HG03196 (cell line): ENCODE results near the gene FGL2.
"Not testable (repeated sequence)": the region's sequence is repeated elsewhere in the genome, so short reads cannot be mapped to it uniquely, and the experiment has no call there.

Source experiments
- ATAC-seq: cut with Tn5 transposase; IDR thresholded peaks from one replicate; pipeline ENCODE4 v1.9.1; 2021; ENCODE audit not compliant: unreplicated experiment

The FGL2 gene

DNA sequence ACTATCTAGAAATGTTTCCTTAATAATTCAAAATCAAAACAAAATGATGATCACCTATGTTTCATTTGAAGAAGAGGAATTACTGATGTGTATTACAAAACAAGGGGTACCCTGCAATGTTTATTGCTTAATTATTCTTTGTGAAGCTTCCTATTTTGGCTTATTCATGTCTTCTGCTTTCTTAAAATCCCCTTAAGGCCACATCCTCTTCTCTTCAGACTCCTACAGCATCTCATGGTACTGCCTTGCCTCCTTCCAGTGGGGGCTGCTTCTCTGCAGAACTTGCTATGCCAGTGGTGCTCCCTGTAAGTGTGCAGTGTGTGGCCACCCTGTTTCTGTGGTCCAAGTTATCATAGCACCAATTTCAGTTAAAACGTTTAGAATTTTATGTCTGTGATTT lies 42.2 kb downstream of the FGL2 start:
- peak; percentile 75 for ATAC-seq

DNA sequence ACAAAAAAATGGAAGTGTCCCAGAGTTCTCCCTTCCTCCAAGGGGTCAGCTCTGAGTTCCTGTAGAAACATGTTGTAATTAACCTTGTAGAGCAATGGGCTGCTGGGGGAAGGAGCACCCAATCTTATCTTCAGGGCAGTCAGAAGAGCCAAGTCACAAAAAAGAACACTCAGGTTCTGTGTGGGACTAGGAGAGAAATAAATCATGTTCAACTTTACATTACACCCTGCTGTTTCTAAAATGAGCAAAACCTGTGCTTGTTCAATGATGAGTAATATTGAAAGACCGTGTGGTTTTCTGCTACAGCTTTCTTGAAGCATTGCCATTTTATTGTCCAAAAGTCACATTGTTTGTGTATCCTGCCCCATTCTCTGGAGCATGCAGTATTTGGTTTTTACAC lies 42.6 kb downstream of the FGL2 start:
- peak; percentile 82 for ATAC-seq

DNA sequence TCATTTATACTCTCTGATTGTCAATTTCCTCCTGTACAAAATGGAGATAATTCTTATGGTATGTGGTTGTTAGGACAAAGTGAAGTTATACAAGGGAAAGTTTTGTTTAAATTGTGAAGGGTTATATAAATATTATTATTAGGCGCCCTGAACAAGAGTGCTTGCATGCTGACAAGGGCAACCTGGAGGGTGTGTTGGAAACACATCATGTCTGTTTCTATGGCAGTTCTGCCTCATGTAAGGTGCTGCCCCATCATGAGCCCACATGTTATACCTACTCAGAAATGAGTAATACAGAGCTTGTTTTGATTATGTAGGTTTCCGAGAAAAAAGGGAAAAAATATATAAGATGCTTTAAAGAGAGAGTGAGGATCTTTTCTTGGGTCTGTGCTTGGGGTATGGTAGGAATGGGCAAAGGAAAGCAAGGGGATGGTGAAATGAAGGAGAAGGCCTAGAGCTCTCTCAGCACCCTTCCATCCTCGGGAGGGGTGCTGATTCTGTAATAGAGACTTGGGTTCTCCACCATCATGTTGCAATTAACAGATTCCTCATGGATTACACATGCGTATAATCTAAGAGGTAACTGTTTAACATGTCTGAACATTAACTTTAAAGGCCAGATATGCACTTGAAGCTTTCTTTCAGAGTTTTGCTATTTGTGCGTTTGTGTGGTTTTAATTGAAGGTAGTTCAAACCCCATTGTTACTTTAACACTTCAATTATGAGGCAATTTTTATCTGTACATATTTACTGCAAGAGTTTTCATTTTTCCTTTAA lies 43.8 kb downstream of the FGL2 start:
- ATAC-seq: not testable (repeated sequence)

DNA sequence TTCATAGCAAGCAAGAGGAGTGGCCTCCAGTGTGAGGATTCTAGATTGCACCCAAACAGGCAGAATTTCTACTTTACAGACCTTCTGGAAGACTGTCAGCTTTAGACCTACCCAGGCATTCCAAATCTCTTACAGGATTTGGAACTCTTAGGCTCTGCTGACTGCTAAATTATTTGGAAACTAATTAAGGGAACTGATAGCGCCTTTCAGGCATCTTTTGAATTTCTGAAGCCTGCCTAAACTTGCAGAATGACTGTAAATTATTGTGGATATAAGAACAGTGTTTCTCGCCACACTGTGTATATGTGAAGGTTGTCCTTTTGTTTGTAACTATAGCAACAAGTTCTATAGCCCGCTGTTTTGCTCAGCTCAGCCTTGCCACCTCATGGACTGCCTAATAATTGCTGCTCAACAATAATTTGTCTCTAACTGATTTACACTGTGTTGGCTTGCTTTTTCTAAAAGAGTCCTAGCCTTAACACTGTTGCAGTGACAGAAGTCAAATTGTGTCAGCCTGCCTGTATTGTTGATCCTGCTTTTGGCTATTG lies 44.6 kb downstream of the FGL2 start:
- ATAC-seq: peak; percentile 42

DNA sequence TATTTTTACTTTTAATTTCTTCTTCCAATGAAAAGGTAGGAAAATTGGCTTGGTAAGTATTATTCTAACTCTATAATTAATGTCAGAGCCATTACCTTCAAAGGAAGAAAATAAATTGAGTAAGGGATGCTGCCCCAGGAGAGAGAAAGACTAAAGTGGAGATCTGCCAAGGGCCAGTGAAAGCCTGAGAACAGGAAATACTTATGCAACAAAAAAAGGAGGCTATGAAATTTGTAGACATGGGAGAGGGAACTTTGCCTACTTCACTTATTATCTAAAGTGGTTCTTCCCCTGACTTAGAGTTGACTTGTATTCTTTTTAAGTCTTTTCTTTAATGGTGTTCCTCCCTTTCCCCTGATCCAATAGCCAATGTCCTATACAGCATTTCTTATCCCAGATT lies 47.4 kb downstream of the FGL2 start:
- not testable (repeated sequence) for ATAC-seq
